HCEC 1CT (cell line): ENCODE data around the gene MEIS2.
A peak's percentile ranks its signal among the peaks of the same experiment; 100 is the strongest.

Source experiments
- DNase-seq: peaks from one replicate; pipeline ENCODE4 v3.0.0-alpha.2; 2017

Gene MEIS2

GRCh38 chr15:36887214-36887961, 213.0 kb downstream of the MEIS2 start:
- no peak for DNase-seq

- DNase-seq, result no peak
Observed at GRCh38 chr15:36886701-36887100, 213.6 kb downstream of the MEIS2 start.

DNA sequence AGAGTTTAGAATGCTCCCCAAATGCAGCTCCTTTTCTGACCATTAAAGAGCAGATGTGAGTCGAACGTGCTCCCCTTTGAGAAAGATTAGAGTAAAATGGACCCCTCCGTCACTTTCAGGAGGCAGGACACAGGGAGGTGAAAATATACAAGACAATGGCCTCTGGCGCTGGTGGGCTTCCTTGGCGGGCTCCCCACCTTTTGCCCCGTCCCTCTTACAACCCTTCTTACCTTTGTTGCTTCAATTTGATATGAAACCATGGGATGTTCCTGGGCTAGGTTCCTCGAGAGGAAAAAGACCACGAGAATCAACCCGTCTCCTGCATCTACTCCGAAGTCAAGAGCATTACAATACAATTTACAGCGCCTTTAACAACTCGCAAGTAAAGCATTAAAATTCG, 214.2 kb downstream of the MEIS2 start:
- no peak for DNase-seq

DNA sequence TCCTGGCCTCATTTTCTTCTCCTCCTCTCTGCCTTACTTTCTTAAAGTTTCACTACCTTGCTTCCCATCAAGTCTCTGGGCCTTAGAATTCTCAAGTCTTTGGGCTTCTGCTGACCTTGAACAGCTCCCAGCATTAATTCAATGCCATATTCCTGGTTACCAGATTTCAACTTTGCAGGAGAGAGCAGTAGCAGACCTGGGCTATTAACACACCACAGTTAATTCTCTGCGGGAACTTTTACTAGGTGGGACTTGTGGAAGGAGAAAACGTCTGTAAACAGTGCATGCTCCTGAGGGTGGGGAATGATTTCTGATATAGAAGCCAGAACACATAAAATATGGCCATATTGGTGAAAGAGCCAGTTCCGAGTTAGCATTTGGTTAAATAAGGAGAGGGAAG, 214.6 kb downstream of the MEIS2 start:
- no peak for DNase-seq

- DNase-seq, result no peak
Observed at GRCh38 chr15:36884936-36885635, 215.3 kb downstream of the MEIS2 start.

DNA sequence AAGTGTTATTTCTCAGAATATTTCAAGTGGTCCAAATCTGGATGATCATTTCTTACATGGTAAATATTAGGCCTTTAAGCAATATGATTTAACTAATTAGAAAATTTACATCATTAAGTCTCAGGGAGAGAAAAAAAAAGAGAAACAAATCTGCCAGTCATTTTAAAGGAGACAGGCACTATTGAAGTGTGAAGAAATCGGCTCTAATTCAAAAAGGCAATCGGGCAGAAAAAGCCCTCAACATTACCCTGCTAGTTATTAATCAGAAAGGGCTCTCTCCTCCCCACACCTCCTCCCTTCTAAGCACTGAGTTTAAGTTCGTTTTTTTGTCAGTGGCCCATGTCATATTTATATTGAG, 215.9 kb downstream of the MEIS2 start:
- DNase-seq, result no peak

DNA sequence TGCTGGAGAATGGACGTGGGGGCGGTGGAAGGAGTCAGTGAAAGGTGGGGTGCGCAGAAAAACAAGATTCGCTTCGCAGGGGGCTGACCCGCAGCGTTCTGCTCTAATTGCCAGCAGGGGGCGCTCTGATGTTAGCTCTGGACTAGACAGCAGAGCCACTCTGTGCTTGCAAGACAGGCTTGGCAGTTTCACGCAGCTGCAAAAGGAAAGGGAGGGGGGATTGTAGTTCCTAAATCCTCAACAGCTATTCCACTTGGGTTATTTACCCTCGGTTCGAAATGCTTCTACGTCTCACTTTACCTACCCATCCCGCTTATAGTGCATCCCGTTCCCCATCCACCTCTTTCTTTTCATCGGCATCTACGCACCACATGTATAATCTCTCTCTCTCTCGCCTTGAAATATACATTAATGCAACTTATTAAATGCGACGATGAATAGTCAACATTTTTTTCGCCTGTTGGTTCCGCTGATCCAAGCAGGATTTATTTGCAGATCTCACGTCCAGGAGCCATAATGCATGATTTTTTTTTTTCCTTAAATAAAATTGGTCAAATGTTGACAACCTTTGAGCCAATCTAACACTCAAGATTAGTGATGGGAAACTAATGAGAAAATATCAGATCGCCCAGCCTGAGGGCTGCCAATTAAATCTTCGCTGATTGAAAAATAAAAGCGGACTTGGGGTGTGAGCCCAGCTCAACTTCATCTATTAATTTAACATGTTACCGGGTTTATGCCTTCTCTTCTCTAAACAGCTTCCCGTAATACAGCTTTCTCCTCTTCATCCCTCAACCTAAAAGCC, 216.4 kb downstream of the MEIS2 start:
- DNase-seq, result peak; percentile 81

DNA sequence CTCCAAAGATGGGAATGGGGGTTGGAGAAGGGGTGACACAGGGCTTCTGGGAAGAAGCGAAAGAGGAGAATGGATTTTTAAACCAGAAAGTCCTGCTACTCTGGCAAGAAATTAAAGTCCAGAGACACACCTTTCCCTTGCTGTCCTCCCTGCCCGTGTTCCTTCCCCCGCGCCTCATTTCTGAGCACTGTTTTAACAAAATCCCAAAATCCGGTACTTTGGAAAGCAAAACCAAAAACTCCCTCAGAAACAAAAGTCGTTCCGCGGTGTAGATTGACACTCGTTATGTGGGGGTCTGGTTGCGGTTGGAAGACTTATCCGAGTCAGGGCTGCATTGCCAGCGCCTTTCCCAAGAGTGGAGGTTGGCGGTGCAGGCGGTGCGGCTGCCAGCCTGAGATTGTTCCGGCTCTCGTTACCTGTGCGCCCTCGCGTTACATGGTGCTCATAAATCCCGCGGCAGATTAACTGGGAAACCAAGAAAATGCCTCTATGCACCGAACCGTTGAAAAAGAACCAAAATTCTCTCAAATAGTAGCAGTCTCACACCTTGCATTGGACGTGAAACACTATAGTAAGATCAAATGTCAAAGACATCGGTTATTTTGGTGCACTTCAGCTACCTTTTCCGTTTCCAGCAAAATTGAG, 217.7 kb downstream of the MEIS2 start:
- no peak for DNase-seq

DNA sequence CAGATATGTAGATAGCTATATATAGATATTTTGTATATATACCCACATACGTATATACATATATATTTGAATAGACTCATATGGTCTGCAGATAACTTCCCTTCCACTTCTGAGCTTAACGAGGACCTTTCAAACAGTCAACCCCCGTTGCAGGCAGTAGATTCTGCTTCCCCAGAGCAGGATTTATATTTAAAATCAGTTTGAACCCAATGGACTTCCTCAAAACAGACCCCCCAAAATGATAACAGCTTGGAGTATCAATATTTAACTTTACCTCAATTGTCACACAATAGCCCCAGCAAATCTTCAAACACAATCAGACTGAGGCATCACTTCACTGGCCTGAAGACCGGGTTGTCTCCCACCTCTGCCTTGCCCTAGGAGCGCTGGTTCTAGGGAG, 218.3 kb downstream of the MEIS2 start:
- no peak for DNase-seq

DNA sequence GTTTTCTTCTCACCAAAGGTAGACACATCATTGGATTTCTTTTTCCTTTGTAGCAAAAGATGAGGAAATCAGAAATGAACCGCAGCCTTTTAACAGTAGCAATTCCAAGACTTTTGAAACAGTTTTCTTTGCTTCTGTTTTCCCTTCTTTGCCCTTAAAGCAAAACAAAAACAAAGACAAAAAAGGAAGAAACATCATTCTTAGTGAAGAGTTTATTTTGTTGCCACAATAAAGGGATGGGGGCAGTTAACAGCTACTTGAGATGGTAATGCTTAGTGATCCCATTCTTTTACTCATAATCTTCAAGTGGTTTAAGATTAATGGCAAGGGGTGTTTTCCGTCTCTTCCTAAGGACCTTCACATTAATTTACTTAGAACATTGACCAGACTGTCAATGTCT, 218.8 kb downstream of the MEIS2 start:
- DNase-seq, result no peak

- no peak for DNase-seq
Observed at GRCh38 chr15:36880913-36881460, 219.4 kb downstream of the MEIS2 start.

DNA sequence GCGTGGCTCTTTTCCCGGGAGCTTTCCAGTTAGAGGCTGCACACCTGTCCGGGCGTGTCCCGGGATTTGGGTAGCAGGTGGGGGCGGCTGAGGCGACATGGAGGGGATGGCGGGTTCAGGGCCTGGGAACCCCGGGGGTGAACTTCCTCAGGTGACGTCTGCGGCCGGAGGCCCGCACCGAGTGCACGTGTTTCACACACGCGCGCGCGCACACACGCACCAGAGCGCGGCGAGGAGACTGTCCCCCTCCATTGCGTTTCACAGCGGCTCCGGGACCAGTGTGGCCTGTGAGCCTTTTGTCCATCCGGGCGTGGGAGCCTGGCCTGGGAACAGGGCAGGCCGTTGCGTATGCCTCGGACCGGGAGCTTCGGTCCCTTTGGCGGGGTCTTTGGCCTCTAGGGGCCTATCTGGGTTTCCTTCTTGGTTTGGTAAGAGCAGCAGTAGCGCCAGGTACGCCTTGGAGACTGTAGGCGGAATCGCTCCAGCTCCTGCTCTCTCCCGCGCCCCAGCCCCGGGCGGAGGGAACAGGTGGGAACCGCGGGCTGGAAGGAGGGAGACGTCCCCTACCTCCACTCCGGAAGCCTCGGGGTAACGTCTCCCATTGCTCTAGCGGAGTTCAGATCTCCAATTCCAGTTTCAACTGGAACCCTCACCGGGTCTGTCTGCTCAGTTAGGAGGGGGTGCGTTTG, 220.0 kb downstream of the MEIS2 start:
- no peak for DNase-seq

- DNase-seq, result no peak
Observed at GRCh38 chr15:36879568-36880222, 220.7 kb downstream of the MEIS2 start.

GRCh38 chr15:36878684-36879262, 221.6 kb downstream of the MEIS2 start:
- DNase-seq, result no peak

DNA sequence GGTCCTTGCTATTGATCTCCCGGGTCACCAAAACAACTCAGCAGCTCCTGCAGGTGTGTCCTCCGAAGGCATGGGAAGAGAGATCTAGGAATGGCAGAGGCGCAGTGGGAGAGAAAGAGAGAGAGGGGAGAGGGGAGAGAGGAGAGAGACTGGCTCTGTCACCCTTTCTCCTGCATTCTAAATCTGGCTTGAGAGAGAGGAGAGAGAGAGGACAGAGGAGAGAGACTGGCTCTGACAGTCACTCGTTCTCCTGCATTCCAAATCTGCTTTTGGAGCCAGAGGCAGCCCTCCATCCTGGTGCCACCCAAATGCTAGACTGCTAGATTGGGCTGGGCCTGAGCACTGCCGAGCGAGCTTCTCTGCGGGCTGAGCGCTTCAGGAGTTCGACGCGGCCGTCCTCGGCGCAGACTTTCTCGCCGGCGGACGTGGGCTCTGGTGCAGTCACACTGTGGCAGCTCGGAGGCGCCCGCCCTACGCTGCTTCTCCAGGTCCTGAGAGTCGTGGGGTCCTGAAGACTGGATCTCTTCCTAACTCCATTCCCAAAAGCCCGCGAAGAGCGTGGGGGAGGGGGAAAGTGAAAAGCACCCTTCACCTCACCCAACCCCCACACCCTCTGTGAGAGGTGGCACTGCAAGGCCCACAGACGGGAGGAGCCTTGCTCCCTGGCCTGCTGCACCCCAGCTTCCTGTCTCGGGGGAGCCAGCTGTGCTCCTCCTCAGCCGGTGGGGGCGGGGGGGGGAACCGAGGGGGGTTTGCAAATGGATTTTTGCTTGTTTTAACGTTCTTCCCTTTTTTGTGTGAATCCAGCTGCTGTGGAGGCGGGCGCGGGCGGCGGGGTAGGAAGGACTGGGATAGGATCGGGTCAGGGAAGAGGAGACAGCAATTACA, 222.3 kb downstream of the MEIS2 start:
- no peak for DNase-seq

GRCh38 chr15:36877294-36877693, 223.1 kb downstream of the MEIS2 start:
- no peak for DNase-seq

DNA sequence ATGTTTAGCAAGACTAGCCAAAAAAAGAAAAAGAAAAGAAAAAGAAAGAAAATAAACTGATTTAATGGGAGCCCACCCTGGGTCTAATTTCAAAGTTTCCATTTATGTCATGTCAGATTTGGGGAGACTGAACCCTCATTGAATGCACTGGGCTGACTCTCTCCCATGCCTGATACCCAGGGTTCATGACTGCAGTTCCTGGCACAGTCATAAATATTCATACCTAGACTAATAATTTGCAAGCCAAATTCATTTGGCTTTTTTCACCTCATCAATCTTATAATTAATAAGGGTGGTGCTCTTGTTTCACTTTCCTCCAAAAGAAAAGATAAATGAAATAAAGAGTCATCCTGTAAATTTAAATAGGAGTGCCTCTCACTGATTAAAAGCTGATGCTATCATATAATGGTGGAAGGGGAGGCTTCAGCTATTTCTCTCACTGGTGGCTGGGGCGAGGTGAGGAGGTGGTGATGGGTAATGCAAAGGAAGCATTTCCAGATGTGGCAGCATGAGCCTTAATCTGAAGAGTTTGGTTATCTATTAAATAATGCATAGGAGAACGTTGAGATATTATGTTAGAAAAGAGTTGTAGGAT, 224.5 kb downstream of the MEIS2 start:
- no peak for DNase-seq

DNA sequence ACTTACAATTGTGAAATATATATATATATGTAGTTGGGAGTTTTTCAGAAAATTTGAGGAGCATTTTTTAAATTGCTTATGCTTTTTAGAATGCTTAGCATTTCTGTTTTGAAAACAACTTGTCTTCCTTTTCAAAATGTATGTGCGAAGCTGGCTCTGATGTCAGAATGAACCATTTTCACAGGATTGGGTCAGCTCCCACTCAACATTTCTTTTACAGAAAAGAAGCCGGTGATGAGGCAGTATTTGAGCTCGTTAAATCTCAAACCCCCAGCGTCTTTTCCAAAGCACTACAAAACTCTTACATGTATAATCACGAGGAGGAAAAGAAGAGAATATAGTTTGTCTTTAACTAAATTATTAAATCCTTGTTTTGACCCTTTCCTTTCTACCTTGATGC, 225.4 kb downstream of the MEIS2 start:
- DNase-seq, result no peak

DNA sequence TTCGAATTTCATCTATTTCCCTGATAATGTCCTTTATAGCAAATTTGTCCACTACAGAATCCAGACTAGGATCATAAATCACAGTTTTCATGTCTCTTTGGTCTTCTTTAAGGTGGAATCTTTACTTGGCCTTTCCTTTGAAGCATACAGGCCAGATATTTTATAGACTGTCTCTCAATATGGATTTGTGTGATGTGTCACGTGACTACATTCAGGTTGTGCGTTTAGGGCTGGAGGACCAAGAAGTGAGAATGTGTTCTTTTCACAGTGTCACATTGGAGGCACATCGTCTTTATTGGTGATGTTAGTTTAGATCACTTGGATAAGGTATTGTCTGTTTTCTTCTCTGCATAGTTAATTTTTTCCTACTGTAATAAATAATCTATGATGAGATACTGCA, 232.9 kb downstream of the MEIS2 start:
- no peak for DNase-seq

DNA sequence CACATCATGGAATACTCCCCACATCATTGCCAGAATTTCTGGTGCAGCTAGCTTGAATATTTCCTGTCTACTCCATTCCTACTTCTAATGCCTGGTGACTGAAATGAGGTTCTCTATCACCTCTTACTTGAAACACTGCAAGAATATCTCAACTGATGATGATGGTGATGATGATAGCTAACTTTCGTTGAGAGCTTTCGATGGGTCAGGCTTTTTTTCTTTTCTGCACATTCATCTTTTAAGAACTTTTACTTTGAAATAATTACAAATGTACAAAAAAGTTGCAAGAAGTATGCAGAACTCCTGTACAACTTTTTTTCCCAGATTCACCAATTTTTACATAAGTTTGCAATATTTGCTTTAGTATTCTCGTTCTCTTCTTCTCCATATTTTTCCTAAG, 233.5 kb downstream of the MEIS2 start:
- no peak for DNase-seq
